Measurements from ENCODE around the gene DHCR7. TPM values are rescaled to one million over a fixed set of nuclear protein-coding genes. Genes with fewer than 3 reads are reported as not detected.

DHCR7 gene
- polyA plus RNA-seq, 1 donor from 2014 or later: 30.1 TPM

GRCh38 chr11:71481101-71481960 is 33.1 kb upstream of the DHCR7 start:
- no peaks in the 10 kb centered on the region for H3K27me3 ChIP-seq (ENCODE audit: insufficient read depth, low read depth, low read length)
- H3K27ac ChIP-seq (ENCODE audit: low read length): no peak overlapping the region
- H3F3A ChIP-seq (ENCODE audit: insufficient read depth, low read length, poor library complexity, severe bottlenecking): no peaks in the 10 kb centered on the region
- TF ChIP-seq RAD21 (conservative IDR thresholded peaks at IDR 0.05) (no peak), EP300 (conservative IDR thresholded peaks at IDR 0.05; ENCODE audit: poor library complexity, severe bottlenecking) (no peak), TAF1 (IDR thresholded peaks at IDR 0.05; ENCODE audit: low read depth) (no peak), CTCF (IDR thresholded peaks at IDR 0.05; ENCODE audit: poor library complexity, severe bottlenecking) (no peak), SMC3 (conservative IDR thresholded peaks at IDR 0.05; ENCODE audit: poor library complexity) (no peak), EZH2 (IDR thresholded peaks at IDR 0.05; ENCODE audit: borderline replicate concordance, insufficient read depth, low read length, poor library complexity, severe bottlenecking) (no peak), MXI1 (conservative IDR thresholded peaks at IDR 0.05; ENCODE audit: poor library complexity, severe bottlenecking) (no peak), REST (IDR thresholded peaks at IDR 0.05; ENCODE audit: borderline replicate concordance) (no peak), POLR2AphosphoS5 (IDR thresholded peaks at IDR 0.05) (no peak)
- no peaks in the 10 kb centered on the region for H3K9me3 ChIP-seq (ENCODE audit: low read length)
- H3K4me2 ChIP-seq (ENCODE audit: low read length): no peak overlapping the region
- no peaks in the 10 kb centered on the region for H3K36me3 ChIP-seq (ENCODE audit: insufficient read depth, low read length)
- H3K9ac ChIP-seq (ENCODE audit: low read length): no peak overlapping the region
- no peak overlapping the region for H3K4me3 ChIP-seq (ENCODE audit: low read length)
- H2AFZ ChIP-seq (ENCODE audit: low read depth, low read length): no peak overlapping the region
- H3K9me2 ChIP-seq (ENCODE audit: insufficient read depth, low read length): no peaks in the 10 kb centered on the region
- H4K20me1 ChIP-seq (ENCODE audit: insufficient read depth): no peaks in the 10 kb centered on the region
- H3K79me2 ChIP-seq (replicated peaks; ENCODE audit: insufficient read depth, low read length): no peaks in the 10 kb centered on the region

- H3K36me3 ChIP-seq (ENCODE audit: insufficient read depth, low read length): no peaks in the 10 kb centered on the region
- H3F3A ChIP-seq (ENCODE audit: insufficient read depth, low read length, poor library complexity, severe bottlenecking): no peaks in the 10 kb centered on the region
- no peaks in the 10 kb centered on the region for H4K20me1 ChIP-seq (ENCODE audit: insufficient read depth)
- no peak overlapping the region for H2AFZ ChIP-seq (ENCODE audit: low read depth, low read length)
- no peak overlapping the region for H3K4me2 ChIP-seq (ENCODE audit: low read length)
- H3K9ac ChIP-seq (ENCODE audit: low read length): no peak overlapping the region
- H3K27me3 ChIP-seq (ENCODE audit: insufficient read depth, low read depth, low read length): no peaks in the 10 kb centered on the region
- no peaks in the 10 kb centered on the region for H3K9me3 ChIP-seq (ENCODE audit: low read length)
- no peak overlapping the region for H3K27ac ChIP-seq (ENCODE audit: low read length)
- TF ChIP-seq REST (IDR thresholded peaks at IDR 0.05; ENCODE audit: borderline replicate concordance) (no peak), SMC3 (conservative IDR thresholded peaks at IDR 0.05; ENCODE audit: poor library complexity) (no peak), CTCF (IDR thresholded peaks at IDR 0.05; ENCODE audit: poor library complexity, severe bottlenecking) (no peak), POLR2AphosphoS5 (IDR thresholded peaks at IDR 0.05) (no peak), EP300 (conservative IDR thresholded peaks at IDR 0.05; ENCODE audit: poor library complexity, severe bottlenecking) (no peak), MXI1 (conservative IDR thresholded peaks at IDR 0.05; ENCODE audit: poor library complexity, severe bottlenecking) (no peak), EZH2 (IDR thresholded peaks at IDR 0.05; ENCODE audit: borderline replicate concordance, insufficient read depth, low read length, poor library complexity, severe bottlenecking) (no peak), RAD21 (conservative IDR thresholded peaks at IDR 0.05) (no peak), TAF1 (IDR thresholded peaks at IDR 0.05; ENCODE audit: low read depth) (no peak)
- H3K9me2 ChIP-seq (ENCODE audit: insufficient read depth, low read length): no peaks in the 10 kb centered on the region
- no peak overlapping the region for H3K4me3 ChIP-seq (ENCODE audit: low read length)
- H3K79me2 ChIP-seq (replicated peaks; ENCODE audit: insufficient read depth, low read length): no peaks in the 10 kb centered on the region
Observed at GRCh38 chr11:71478528-71478840, 30.3 kb upstream of the DHCR7 start.
